Measurements from ENCODE around the gene DIAPH2.

Gene DIAPH2

DNA sequence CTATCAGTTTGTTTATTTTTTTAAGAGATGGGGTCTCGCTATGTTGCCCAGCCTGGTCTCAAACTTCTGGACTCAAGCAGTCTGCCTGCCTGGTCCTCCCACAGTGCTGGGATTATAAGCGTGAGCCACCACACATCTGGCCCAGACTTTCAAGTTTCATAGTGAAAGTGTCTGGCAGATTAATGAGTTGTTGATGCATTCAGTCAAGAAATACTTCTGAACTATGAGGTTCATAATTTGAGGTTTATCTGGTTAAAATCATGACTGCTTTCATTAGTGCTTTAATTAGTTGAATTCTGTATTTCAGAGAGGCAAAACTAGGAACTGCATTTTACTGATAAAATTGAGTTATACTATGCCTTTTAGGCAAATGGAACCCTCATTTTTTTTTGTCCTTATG, 837.7 kb downstream of the DIAPH2 start:
- no peak for DNase-seq

DNA sequence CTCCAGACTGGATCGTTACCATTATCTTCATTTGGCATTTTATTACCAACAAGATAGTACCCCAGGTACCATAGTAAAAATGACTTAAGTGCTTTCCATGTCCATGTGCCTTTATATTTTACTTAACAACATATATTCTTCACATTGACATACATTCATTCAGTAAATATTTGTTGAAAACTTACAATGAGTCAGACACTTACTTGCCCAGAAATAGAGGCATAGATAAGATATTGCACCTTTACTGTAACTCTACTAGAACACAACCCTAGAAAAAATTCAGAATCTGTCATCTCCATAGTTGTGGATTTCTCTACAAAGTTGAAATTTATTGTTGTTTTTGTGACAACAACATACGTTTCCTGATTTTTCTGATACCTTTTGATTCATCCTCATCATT, 839.7 kb downstream of the DIAPH2 start:
- no peak for DNase-seq

DNA sequence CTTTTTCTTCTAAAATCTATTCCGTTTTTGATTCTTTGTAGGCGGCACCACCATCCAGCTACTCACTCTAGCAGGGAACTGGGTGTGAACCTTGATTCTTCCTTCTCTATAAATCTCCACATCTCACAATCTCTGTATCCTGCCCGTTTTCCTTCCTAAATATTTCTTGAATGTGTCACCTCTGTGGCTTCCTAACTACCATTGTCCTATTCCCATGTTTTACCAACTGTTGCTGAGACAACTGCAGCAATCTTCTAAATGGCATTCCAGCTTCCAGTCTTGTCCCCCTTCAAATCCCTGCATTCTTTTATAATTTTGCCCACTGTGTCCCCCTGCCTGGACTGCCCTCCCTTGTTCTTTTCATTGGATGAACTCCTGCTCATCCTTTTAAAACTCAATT, 840.4 kb downstream of the DIAPH2 start:
- no peak for DNase-seq

DNA sequence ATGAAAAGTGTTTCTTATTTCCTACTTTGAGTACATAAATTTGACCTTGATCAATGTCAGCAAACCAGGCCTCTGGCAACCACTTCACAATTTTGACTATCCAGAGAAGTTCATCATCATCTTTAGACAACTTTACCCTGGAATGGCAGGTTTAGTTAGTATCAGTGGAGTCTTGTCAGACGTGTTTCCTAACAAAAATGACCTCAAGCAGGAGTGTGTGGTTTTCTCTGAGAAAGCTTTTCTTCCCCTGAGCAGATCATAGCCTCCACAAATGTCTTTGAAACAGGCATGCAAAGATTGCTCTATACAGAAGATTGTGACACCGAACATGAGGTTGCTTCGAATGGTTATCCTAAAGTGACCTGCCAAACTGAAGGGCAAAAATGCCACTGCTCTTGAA, 841.3 kb downstream of the DIAPH2 start:
- no peak for DNase-seq

DNA sequence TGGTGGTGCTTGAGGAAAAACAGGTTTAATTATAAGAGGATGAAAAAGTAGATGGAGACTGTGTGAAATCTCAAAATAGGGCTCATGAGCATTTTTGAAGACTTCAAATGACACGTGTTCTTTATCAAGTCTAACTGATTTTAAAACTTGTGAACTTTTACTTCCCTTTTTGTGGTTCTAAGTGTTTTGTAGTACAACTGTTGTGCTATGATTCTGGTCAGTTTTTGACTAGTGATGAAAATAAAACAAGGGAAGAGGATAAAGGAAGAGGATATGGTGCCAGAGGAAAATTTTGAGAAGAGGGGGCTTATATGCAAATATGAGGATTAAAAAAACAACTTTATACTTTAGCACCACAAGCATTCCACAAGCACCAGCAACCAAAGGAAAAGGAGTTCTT, 843.1 kb downstream of the DIAPH2 start:
- no peak for DNase-seq

DNA sequence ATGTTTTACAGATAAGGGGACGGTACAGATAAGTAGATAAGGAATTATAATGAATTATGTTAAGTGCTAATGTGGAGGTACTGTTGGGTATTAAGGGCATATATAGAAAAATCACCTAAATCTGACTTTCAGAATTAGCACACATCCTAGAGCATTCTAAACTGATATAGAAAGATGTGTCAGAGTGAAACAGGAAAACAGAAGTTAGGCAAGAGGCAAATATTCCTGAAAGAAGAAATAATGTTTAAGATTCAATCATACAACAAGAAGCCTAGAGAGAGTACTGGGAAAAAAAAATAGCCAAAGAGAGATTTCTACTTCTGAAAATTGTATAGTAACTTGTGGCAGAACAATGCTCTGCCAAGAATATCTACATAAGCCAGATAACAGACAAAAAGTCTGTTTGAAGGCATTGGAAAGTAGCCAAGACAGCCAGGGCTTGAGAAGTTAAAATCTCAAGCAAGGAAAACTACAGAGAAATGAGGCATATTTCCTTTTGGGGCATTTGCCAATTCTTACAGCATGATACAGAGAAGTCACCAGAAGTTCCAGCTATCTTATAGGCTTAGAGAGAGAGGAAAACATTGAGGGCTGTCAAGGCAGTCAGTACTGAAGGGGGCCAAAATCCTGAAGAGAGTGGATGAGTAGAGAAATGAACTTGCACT, 845.0 kb downstream of the DIAPH2 start:
- DNase-seq, result no peak

DNA sequence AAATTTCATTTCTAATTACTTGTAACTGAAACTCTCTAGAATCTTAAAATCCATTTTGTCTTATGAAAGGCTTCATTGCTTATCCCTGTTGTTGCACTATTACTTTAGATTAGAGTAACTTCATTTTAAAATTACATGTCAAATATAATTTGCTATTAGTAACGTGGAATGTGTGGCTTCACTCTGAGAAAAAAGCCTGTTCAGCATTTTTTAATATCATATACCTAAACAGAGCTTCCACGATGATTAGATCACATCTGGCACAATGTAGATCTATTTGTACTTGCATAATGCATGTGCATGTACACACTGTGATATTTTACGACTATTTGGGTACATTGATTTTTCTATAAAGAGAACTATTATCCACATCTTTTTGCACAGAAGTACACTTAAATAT, 847.2 kb downstream of the DIAPH2 start:
- DNase-seq, result no peak

DNA sequence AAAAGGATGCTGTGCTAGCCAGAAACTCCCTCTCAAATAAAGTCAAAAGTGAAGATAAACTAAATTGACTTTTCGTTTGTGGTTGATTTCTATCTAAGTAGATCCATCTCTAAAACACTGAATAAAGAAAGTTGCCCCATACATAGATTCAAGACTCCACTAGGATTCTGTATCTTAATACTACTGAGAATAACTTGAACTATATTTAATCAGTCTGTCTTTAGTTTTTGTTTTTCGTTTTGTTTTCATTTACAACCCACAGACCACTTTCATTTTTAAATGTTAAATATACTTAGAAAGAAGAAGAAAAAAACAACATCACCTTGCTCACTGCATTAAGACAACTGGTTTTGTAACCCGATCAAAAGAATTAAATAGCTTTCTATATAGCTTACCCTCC, 854.1 kb downstream of the DIAPH2 start:
- DNase-seq, result no peak

DNA sequence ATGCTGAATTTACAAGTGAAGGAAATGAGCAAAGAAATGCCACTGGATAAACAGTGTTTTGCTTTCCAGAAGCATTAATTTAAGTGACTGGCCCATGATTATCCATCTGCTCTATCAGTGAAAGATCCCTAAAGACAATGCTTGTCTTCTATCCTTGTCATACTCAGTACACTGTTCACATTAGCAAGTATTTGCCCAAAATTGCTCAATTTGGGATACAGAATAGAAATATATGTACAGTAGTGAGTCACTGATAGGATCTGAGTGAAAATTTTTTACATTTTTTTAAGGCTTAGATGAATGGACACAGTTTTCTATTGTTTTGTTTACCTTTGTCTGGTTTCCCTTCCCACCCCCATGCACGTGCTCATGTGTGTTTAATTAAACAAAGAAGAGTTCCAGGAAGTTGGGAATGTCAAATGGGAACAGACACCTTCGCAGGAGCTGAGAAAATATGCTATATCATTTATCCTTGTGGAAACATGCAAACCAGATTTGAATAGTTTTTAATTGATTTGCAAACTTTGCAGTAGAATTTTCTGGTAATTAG, 855.4 kb downstream of the DIAPH2 start:
- DNase-seq, result no peak

DNA sequence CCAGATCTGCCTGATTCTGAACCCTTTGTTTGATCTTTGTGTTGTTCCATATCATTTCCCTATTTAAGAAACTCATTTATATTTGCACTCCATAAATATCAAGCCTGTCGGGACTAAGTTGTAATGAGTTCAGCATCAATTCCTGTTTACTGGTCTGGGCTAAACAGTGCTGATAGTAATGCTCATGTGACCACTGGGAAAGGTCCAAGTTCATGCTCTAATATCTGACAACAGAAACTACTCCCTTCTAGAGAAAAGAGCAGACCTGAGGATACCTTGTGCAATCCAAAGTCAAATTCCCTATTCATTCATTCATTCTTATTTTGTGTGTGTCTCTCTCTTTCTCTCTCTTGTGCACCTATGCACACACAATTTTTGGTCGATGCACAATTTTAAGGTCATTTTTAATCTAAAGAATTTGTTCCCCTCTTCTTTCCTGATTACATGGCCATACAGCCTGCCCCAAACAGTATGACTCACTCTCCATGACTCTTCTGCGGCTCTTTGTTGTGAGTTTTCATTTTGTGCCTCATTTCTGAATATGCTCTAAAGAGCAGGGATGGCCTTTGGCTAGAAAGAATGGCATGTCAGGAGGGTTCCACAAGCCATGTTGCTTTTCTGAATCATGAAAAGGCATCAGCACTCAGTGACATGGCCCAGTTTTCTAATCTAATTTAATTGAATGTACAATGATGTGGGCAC, 863.4 kb downstream of the DIAPH2 start:
- DNase-seq, result no peak

DNA sequence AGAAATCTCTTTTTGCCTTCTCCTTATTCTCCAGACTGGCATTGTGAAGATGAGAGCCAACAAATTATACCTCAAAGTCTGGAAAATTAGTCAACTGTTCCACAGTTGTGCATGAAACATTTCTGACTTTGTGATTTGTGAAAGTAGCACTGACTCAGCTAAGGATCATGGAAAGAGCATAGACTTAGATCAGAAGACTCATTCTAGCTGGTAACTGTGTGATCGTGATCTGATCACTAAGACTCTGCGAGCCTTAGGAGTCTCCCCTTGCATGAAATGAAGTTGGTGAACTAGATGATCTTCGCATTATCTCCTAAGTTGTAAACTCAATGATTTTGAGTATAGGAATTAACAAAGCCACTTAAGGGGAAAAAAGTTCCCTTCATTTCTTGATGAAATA, 867.2 kb downstream of the DIAPH2 start:
- no peak for DNase-seq

DNA sequence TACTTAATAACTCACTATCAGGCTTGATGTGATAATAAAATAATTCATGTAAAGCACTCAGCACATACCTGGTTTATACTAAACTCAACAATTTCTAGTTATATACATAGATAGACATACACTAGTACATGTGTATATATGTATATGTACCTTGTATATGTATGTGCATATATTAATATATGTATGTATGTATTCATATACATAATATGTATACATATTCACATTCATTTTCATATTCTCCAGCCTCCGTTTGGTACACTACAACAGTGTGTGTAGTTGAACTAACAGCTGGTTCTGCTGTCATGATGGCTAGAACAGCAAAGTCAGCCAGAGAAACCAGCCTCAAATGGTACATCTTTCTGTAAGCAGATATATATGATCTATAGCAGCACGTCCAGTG, 869.2 kb downstream of the DIAPH2 start:
- DNase-seq, result no peak

DNA sequence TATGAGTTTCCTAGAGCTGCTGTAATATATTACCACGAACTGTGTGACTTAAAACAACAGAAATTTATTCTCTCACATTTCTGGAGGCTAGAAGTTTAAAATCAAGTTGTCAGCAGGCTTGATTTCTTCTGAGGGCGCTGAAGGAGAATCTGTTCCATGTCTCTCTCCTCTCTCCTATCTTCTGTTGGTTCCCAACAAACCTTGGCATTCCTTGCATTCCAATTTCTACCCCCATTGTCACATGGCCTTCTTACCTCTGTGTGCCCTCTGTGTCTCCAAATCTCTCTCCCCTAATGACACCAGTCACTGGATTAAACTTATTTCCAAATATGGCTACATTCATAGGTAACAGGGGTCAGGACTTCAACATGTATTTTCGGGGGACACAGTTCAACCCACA, 871.7 kb downstream of the DIAPH2 start:
- DNase-seq, result no peak

DNA sequence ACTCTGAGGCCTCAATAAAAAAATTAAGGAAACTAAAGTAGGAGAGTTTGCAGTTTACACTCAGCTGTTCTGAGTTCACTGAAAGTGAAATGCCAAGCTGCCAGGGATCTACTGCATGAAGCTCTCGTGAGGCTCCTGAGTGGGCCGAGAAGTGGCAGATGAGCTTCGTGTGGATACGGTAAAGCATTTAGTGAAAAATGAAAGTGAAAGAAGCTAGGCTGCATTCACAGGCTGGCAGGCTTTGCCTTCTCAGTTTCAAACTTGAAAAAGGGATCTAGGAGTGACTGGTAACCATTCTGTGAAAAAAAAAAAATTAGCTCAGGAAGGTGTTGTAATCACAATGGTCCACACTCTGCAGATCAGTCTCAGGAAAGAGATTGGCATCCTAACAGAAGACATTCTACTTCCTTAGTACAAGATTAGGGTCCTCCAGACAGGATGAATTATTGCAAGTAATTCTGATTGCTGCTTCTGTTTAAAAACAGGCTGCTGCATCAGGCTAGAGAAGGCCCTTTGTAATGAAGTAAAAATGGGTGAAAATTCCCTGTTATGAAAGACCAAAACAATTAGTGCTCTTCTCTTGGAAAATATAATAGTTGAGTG, 879.0 kb downstream of the DIAPH2 start:
- DNase-seq, result no peak

DNA sequence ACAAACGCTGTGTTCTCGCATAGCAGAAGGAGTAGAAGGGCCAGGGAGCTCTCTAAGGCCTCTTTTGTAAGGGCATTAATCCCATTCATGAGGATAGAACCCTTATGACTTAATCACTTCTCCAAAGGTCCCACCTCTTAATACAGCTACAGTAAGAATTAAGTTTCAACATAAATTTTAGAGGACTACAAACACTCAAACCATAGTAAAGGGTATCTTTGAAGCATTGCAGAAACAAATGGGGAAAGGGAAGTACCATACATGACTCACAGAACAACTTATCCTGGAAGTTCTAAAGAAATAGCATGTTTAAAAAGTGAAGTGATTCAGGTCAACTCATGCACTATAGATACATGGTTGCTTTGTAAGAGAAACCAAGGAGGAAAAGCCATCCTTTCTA, 879.9 kb downstream of the DIAPH2 start:
- no peak for DNase-seq

DNA sequence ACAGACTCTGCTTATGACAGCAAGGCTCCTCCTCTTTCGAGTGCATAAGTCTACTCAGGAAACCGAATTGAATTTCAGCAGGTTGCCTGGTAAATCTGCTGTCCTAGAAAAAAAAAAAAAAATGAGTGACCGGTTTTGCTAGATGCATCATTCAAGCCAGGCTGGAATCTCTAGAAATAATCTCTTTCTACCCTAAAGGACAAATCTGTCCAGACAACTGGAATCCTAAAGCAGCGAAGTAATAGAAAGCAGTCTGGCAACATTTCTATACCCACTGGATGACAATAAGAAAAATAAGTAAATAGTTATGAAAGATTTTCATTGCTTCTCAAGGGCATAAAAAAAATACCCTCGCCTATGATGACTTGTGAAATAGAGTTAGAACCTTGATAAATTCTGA, 902.5 kb downstream of the DIAPH2 start:
- DNase-seq, result no peak

DNA sequence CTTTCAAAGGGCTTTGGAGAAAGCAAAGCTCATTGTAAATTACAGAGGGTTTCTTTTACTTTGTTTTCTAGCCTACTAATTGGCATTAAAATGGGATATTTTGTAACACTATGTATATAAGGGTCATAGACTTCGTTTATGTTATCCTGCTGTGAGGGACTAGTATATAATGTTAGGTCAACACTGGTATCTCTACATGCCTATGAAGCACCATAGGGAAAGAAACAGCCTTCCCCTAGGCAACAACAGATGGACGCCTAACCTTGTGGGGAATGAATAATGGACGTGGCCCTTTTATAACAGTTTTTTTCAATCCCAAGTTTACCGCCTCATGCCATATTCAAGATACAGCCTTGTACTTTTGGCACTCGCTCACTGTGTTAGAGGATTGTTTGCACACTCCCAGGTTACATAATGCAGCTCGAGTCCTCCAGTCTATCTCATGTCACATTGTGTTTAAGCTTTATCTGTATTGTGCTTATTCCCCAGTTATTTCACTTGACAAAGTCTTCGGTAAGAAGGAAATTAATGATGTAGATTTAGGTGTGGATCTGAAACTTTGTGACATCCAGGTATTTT, 910.1 kb downstream of the DIAPH2 start:
- DNase-seq, result no peak

DNA sequence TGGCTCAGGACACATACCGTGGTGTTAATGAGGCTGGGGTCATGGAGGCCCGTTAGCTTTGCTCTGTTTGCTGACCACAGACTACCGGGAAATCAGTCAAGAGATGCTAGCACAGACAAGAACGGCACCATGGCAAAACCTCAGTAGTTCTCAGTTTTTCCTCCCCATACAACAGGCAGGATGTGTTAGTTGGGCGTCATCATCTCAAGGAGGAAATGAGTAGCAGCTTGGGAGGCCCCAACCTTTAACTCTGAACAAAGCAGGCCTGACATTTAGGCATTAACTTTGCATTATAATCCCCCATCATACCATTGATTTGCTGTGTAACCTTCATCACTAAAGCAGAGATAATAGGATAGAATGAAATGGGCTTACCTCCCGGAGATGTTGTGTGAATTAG, 913.3 kb downstream of the DIAPH2 start:
- DNase-seq, result no peak

DNA sequence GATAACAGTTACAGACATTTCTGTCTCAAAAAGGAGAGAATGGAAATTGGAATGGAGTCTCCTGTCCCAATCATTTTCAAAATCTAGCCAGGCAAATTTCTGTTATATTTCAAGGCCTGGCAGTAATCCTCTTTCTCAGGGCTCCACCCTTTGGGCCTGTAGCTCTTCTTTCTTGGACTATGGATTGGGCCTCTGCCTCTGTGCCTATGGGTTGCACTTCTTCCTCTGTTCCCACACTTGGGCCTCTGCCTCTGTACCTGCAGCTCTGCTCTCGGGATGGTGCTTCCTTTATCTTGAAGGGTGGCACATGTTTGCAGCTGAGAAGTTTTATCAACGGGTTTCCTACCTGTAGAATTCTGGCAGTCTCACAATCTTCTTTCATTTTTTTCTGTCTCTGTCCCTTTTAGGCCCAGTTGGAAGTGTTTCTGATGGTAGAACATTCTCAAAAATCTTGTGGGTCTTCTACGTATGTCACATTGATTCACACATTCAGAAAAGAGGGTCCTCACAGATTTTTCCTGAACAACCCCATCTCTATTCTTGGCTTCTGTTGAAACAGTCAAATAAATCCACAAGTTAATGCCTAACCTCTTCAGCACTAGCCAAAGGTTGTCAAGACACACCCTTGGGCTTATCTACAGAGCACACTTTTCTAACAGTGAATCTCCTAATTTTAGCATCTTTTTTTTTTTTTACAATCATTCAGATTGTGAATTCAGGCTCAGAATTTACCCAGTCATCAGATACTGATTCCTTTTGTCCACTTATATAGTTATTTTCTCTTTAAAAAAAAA, 918.0 kb downstream of the DIAPH2 start:
- DNase-seq, result no peak

DNA sequence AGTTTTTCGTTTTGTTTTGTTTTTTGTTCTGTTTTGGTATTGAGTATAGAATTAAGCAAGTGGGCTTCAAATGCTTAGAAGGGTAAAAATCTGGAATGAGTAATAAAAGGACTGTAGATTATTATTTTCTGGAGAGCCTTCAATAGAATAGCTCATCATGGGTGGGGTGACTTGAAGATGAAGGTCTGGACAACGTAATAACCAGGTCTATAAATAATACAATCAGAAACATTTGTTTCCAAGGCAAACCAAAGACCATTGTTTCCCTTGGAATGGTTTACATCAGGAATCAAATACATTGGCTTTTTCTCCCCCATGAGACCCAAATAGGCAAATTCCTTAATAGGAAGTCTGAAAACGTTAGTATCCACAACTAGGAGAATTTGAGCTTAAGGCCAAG, 920.6 kb downstream of the DIAPH2 start:
- no peak for DNase-seq

DNA sequence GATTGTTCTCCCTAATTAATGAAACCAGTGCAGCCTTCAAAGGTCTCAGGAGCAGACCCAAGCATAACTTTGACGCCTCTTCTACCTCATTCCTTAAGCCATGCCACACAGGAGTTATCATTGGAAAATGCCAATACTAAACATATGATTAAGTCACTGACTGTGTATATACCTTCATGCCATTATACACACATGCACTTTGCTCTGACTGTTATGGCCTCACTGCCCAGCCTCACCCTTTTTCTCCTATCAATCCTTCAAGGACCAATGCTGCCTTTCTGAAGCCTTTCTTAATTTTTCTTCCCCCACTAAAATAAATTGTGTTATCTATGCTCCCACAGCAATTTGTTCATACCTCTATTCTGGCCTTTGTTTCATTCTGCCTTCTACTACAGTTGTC, 924.7 kb downstream of the DIAPH2 start:
- no peak for DNase-seq

DNA sequence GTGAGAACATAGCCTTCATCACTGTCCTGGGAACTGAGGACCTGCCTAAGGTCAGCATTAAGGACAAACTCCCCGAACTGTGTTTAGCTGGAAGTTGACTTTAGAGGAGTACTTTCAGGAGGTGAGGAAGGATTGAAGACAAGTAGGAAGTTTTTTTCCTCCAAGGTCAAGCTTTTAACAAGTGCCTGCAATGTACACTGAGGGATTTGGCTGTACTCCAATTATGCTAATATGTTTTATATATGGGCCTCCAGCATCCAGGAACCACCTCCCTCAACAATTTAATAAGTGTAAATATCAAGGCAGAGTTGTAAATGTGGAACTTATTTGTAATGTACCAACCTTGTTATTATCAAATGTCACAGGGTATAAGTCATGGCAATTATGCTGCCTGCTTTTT, 925.3 kb downstream of the DIAPH2 start:
- DNase-seq, result no peak

DNA sequence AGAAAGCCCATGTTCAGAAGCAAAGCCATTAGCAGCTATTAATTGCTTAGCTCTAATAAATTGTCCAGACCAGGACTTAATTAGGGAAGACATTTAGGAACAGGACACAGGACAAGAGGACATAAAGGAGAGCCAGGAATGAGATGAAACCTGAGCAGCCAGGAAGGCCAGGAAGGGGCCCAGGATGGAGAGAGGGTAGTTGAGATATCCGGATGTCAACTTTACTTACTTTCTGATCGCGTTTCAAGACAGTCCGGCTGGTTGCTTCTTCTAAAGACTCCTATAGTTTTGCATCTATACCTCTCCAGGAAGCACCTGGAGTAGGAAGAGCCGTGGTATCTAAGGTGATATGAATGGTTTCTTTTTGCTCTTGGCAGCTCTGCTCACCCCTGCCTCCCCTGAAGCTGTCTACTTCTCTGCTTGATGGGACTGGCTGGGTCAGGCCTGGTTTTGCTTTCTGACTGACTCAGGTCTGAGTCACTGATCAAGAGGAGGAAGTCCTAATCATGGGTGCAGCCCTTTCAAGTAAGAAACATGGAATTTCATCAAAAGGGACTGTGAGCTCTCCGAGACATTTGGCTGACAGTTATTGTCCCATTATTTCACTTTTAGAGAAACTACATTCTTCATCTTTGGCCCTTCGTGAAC, 932.4 kb downstream of the DIAPH2 start:
- no peak for DNase-seq
